Ishikawa (cell line): Measurements from ENCODE around the gene FOXF1.

ENCODE experiments used
- CEBPB ChIP-seq: IDR thresholded peaks from 2 replicates; pipeline ENCODE4 v1.6.1; 2012
- EP300 ChIP-seq: IDR thresholded peaks from 2 replicates; pipeline ENCODE4 v1.6.1; 2012; ENCODE audit warnings: borderline replicate concordance
- FOXM1 ChIP-seq: IDR thresholded peaks from 2 replicates; pipeline ENCODE4 v1.6.1; 2012; ENCODE audit warnings: low read depth, borderline replicate concordance
- MAX ChIP-seq: IDR thresholded peaks from 2 replicates; pipeline ENCODE4 v1.6.1; 2012
- RAD21 ChIP-seq: IDR thresholded peaks from 2 replicates; pipeline ENCODE4 v1.6.1; 2012; ENCODE audit warnings: low read depth
- TCF12 ChIP-seq: IDR thresholded peaks from 2 replicates; pipeline ENCODE4 v1.6.1; 2012; ENCODE audit warnings: low read depth
- YY1 ChIP-seq: IDR thresholded peaks from 2 replicates; pipeline ENCODE4 v1.6.1; 2012; ENCODE audit warnings: low read depth
- ZBTB7A ChIP-seq: IDR thresholded peaks from 2 replicates; pipeline ENCODE4 v1.6.1; 2012; ENCODE audit warnings: low read depth
- TF ChIP-seq, protein P1 (sequence below): IDR thresholded peaks from 2 replicates; pipeline ENCODE4 v1.6.1; 2012; ENCODE audit warnings: low read depth, mild to moderate bottlenecking

DNA sequence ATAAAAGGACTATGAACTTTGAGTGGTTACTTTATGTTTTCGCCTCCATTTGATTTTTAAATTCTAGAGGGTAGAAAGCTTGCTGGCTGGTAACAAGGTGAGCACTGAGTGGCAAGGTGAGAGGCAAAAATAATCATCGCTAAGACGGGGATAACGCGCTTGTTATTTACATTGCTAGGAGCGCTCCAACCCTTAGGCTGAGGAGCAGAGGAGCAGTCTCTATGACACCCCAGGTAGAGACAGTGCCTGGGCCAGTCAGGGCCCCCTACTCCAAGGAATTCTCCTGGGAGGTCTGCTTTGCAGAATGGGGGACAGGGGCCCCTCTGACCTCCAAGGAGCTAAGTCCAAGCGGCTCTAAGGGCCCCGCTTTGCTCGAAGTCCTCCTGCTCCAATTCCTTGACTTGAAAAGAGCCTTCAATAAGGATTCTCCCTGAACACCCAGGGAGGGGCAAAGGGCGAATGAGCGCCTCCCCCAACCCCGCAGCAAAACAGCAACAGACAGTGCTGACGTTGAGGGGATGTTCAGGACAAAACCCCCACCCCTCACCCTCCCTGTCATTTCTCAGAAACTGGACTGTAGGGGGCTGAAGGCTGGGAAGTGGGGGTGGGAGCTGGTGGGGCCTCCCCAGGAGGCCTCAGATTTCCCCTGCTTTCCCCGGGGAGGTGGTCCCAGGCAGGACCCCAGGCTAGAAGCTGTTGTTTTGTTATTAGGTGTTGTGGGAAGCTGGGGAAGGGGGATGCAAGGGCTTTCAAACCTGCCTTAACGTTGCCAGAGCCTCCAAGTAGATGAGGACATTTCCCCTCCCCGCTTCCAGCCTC lies 10.2 kb upstream of the FOXF1 start:
- TF ChIP-seq EP300, result no peak
- TF ChIP-seq RAD21, result no peak
- TF ChIP-seq, protein P1, sequence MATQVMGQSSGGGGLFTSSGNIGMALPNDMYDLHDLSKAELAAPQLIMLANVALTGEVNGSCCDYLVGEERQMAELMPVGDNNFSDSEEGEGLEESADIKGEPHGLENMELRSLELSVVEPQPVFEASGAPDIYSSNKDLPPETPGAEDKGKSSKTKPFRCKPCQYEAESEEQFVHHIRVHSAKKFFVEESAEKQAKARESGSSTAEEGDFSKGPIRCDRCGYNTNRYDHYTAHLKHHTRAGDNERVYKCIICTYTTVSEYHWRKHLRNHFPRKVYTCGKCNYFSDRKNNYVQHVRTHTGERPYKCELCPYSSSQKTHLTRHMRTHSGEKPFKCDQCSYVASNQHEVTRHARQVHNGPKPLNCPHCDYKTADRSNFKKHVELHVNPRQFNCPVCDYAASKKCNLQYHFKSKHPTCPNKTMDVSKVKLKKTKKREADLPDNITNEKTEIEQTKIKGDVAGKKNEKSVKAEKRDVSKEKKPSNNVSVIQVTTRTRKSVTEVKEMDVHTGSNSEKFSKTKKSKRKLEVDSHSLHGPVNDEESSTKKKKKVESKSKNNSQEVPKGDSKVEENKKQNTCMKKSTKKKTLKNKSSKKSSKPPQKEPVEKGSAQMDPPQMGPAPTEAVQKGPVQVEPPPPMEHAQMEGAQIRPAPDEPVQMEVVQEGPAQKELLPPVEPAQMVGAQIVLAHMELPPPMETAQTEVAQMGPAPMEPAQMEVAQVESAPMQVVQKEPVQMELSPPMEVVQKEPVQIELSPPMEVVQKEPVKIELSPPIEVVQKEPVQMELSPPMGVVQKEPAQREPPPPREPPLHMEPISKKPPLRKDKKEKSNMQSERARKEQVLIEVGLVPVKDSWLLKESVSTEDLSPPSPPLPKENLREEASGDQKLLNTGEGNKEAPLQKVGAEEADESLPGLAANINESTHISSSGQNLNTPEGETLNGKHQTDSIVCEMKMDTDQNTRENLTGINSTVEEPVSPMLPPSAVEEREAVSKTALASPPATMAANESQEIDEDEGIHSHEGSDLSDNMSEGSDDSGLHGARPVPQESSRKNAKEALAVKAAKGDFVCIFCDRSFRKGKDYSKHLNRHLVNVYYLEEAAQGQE, result no peak
- no peak for TF ChIP-seq FOXM1
- TF ChIP-seq CEBPB, result no peak
- TF ChIP-seq MAX, result no peak
- TF ChIP-seq YY1, result no peak
- TF ChIP-seq TCF12, result no peak
- no peak for TF ChIP-seq ZBTB7A
